ENCODE results near the gene HSPA14. TPM values are rescaled to one million over a fixed set of nuclear protein-coding genes. Genes with fewer than 3 reads are reported as not detected.
"Not testable (repeated sequence)": the region's sequence is repeated elsewhere in the genome, so short reads cannot be mapped to it uniquely, and the experiment has no call there.

Gene HSPA14
- 10 to 100 TPM; 30.3 to 32.4 TPM for total RNA-seq

DNA sequence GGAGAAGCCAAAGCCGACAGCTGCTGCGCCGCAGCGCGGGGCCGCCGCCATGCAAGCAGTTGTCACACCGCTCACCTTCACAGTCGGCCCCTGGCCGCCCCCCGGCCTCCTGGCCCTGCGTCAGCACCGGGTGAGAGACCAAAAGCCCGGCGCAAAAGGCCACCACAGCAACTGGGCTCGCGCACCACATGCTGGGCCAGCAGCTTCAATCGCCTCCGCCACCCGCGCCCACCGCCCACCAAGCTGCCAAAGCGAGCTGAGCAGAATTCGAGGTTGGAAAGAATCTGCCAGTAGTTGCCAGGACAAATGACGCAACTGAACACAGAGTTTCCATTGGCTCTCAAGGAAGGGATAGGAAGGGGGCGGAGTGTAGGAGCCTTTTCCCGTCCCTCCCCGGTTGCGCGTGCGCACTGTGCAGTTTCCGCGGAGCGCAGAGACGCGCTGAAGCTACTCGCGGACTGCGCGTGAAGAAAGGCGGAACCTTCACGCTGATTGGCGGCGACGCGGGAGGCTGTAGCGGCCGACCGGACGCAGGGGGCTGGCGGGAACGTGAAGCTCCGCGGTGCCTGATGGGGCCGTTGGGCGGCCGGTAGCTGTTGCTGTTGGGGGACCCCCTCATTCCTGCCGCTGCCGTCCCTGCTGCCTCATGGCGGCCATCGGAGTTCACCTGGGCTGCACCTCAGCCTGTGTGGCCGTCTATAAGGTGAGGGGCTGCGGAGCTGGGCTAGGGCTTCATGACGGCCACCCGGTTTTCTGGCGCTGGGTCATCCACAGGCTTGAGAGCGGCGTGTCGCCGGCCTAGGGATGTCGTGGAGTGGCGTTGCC lies at the start of gene HSPA14, which contains the start of the genes CDNF and MSANTD7:
Gene HSPA14 (plus strand): TSS at position 550 of the 825 bp plus-strand sequence. CDS start 97 bp downstream, at position 647.
Gene CDNF (minus strand): TSS at position 281 of the 825 bp plus-strand sequence. CDS start 91 bp downstream, at position 190.
Gene MSANTD7 (plus strand): TSS at position 550 of the 825 bp plus-strand sequence. CDS start 3,979 bp downstream, outside the sequence.
- DNase-seq (ENCODE audit: low spot score) (peak; percentile 99), ATAC-seq (peak; percentile 96 to 98)
- no peaks in the 10 kb centered on the region for H3K27me3 Mint-ChIP-seq
- peak within 1 kb of the TSS; percentile 94 for H3K4me3 Mint-ChIP-seq
- H3K27ac Mint-ChIP-seq = peak within 1 kb of the TSS; percentile 91 to 93
- peaks cover 14% of the 10 kb centered on the region for H3K36me3 Mint-ChIP-seq
- H3K4me1 Mint-ChIP-seq (ENCODE audit: low read depth in 2 of 2) = peaks cover 13 to 23% of the 10 kb centered on the region in 2 donors
- H3K9me3 Mint-ChIP-seq = no peaks in the 10 kb centered on the region

- DNase-seq (ENCODE audit: low spot score) (no peak), ATAC-seq (no peak)
- H3K27me3 Mint-ChIP-seq = peaks cover 0 to 2% of the 10 kb centered on the region in 2 donors
- peaks cover 0 to 3% of the 10 kb centered on the region in 2 donors for H3K4me1 Mint-ChIP-seq (ENCODE audit: low read depth in 2 of 2)
- no peak overlapping the region for H3K27ac Mint-ChIP-seq
- no peak overlapping the region for H3K4me3 Mint-ChIP-seq
- no peaks in the 10 kb centered on the region for H3K36me3 Mint-ChIP-seq
- no peaks in the 10 kb centered on the region for H3K9me3 Mint-ChIP-seq
Measured at GRCh38 chr10:14798636-14799035, 39.5 kb upstream of the HSPA14 start.

GRCh38 chr10:14800397-14800796 lies 37.7 kb upstream of the HSPA14 start:
- Mint-ChIP-seq H3K4me1 (ENCODE audit: low read depth in 2 of 2) (peaks cover 0 to 3% of the 10 kb centered on the region in 2 donors), H3K9me3 (no peaks in the 10 kb centered on the region), H3K27ac (no peak overlapping the region), H3K36me3 (no peaks in the 10 kb centered on the region), H3K4me3 (no peak overlapping the region), H3K27me3 (peaks cover 0 to 2% of the 10 kb centered on the region in 2 donors)
- no peak for ATAC-seq
- DNase-seq (ENCODE audit: low spot score) = no peak

- Mint-ChIP-seq H3K9me3 (no peaks in the 10 kb centered on the region), H3K4me3 (no peak overlapping the region), H3K36me3 (no peaks in the 10 kb centered on the region), H3K27me3 (peaks cover 0 to 2% of the 10 kb centered on the region in 2 donors), H3K4me1 (ENCODE audit: low read depth in 2 of 2) (peaks cover 0 to 3% of the 10 kb centered on the region in 2 donors), H3K27ac (no peak overlapping the region)
- ATAC-seq (no peak), DNase-seq (ENCODE audit: low spot score) (no peak)
Measured at GRCh38 chr10:14801723-14802122, 36.4 kb upstream of the HSPA14 start.

GRCh38 chr10:14803827-14804226 lies 34.3 kb upstream of the HSPA14 start:
- Mint-ChIP-seq H3K4me1 (ENCODE audit: low read depth in 2 of 2) (no peaks in the 10 kb centered on the region), H3K36me3 (no peaks in the 10 kb centered on the region), H3K4me3 (no peak overlapping the region), H3K27ac (no peak overlapping the region), H3K27me3 (no peaks in the 10 kb centered on the region), H3K9me3 (no peaks in the 10 kb centered on the region)
- ATAC-seq (no peak), DNase-seq (ENCODE audit: low spot score) (no peak)

DNA sequence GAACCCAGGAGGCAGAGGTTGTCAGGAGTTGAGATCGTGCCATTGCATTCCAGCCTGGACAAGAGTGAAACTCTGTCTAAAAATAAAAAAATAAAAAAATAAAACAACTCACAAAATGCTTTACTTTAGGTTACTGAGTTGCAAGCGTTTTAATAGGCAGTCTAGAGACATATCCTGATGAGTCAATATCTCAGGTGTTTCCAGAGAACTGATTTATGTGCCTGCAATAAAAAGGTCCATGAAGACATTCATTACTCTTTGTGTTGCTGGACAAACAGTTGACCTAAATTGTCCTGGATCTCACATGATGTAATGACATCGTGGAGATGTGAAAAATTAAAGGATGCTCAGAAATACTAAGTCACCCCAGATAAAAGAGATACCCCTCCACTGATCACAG lies 31.8 kb upstream of the HSPA14 start:
- ATAC-seq (no peak), DNase-seq (ENCODE audit: low spot score) (no peak)
- no peaks in the 10 kb centered on the region for H3K27me3 Mint-ChIP-seq
- H3K27ac Mint-ChIP-seq = no peak overlapping the region
- no peaks in the 10 kb centered on the region for H3K9me3 Mint-ChIP-seq
- H3K36me3 Mint-ChIP-seq = no peaks in the 10 kb centered on the region
- H3K4me3 Mint-ChIP-seq = no peak overlapping the region
- no peaks in the 10 kb centered on the region for H3K4me1 Mint-ChIP-seq (ENCODE audit: low read depth in 2 of 2)

DNA sequence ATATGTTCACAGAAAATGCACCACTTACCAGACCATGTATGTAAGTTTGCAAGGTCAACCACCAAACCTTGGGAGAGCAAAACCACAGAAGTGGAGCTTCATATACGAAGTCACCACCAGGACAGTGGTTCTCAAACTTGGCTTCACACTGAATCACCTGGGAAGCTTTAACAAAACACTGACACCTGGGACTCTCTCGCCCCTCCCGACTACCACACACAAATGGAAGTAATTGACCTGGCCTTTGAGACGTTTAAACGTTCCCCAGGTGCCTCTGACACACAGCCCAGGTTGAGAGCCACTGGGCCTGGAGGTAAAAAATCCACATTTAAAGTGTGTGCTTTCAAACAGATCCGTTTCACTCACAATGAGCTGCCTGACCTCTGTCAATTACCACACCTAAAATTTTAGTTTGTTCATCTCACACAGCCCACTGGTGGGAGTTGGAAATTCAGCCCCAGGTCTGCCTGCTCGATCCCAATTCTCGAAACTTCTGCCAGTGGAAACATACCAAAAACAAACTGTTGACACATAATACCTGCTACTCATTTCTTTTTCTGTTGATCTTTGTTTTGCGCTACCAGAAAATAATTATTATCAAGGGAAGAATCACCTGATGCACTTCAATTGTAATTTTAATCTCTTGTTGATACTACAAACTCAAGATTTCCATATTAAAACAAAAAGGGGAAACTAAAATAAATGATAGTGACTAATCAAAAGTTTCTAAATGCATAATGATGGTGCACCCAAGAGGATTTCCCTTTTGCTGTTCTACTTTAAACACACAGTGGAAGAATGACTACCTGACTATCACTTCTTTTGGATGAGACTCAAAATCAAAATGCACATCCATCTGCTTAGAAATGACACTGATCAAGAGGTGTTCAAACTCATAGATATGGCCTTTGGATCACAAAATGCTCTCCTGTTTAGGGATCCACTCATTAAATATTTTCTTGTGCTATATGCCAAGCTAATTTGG lies 26.8 kb upstream of the HSPA14 start:
- no peak for ATAC-seq
- no peaks in the 10 kb centered on the region for H3K36me3 Mint-ChIP-seq
- peaks cover 0 to 4% of the 10 kb centered on the region in 2 donors for H3K4me1 Mint-ChIP-seq (ENCODE audit: low read depth in 2 of 2)
- H3K4me3 Mint-ChIP-seq = no peak overlapping the region
- no peaks in the 10 kb centered on the region for H3K27me3 Mint-ChIP-seq
- peak overlapping the region in 1 of 2 donors; percentile 83 for H3K27ac Mint-ChIP-seq
- DNase-seq (ENCODE audit: low spot score) = no peak
- no peaks in the 10 kb centered on the region for H3K9me3 Mint-ChIP-seq

DNA sequence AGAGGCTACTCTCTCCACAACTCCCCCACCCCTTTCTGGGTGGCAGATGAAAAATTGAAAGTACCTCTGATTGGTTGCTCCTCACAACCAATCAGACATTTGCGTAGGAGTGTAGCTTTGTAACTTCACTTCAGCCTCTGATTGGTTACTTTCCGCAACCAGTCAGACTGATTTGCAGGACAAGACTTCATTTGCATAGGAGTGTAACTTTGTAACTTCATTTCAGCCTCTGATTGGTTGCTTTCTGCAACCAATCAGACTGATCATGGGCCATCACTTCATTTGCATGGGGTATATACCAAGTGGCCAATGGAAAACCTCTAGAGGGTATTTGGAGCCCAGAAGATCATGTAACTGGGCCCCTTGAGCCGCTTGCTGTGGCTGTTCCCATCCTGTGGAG lies 25.8 kb upstream of the HSPA14 start:
- Mint-ChIP-seq H3K36me3 (no peaks in the 10 kb centered on the region), H3K9me3 (no peaks in the 10 kb centered on the region), H3K27ac (peak overlapping the region in 1 of 2 donors; percentile 83), H3K27me3 (no peaks in the 10 kb centered on the region), H3K4me3 (peak overlapping the region; percentile 26), H3K4me1 (ENCODE audit: low read depth in 2 of 2) (peaks cover 0 to 4% of the 10 kb centered on the region in 2 donors)
- ATAC-seq (peak; percentile 59 to 69), DNase-seq (ENCODE audit: low spot score) (no peak)

- Mint-ChIP-seq H3K27ac (peak overlapping the region in 1 of 2 donors; percentile 14), H3K4me3 (no peak overlapping the region), H3K4me1 (ENCODE audit: low read depth in 2 of 2) (peaks cover 0 to 4% of the 10 kb centered on the region in 2 donors), H3K27me3 (no peaks in the 10 kb centered on the region), H3K36me3 (no peaks in the 10 kb centered on the region), H3K9me3 (no peaks in the 10 kb centered on the region)
- ATAC-seq = no peak
- DNase-seq (ENCODE audit: low spot score) = no peak
Measured at GRCh38 chr10:14815681-14816080, 22.4 kb upstream of the HSPA14 start.

DNA sequence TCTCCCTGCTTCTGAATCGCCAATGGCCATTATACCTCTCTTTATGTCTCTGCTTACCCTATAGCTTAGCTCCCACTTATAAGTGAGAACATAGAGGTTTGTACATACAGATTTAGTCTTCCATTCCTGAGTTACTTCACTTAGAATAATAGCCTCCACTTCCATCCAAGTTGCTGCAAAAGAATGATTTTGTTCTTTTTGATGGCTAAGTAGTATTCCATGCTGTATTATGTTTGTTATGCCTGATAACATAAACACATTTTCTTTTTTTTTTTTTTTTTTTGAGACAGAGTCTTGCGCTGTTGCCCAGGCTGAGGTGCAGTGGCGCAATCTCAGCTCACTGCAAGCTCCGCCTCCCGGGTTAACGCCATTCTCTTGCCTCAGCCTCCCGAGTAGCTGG lies 21.4 kb upstream of the HSPA14 start:
- H3K27ac Mint-ChIP-seq; H3K9me3 Mint-ChIP-seq; ATAC-seq; H3K36me3 Mint-ChIP-seq; H3K27me3 Mint-ChIP-seq; H3K4me1 Mint-ChIP-seq (ENCODE audit: low read depth in 2 of 2); DNase-seq (ENCODE audit: low spot score); H3K4me3 Mint-ChIP-seq: not testable (repeated sequence)

DNA sequence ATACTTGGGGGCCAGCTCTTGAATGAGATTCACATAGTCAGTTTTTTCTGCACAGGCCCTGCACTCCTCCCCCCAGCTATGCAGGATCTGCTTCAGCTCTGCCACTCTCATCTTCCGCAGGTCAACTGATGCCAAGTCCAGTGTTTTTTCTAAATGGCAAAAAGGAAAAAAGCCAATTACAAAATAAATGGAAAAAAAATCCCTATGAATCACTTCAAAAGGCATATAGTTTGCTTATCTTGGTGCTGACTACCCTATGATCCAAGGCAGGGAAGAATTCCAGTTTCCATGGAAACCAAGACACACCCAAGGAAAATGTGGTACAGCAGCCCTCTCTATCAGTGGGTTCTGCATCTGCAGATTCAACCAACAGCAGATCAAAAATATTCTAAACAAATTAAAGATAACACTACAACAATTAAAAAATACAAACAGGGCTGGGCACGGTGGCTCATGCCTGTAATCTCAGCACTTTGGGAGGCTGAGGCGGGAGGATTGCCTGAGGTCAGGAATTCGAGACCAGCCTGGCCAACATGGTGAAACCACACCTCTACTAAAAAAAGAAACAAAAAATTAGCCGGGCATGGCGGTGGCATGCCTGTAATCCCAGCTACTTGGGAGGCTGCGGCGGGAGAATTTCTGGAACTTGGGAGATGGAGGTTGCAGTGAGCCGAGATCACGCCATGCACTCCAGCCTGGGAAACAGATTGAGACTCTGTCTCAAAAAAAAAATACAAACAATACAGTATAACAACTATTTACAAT lies 17.9 kb upstream of the HSPA14 start:
- H3K4me1 Mint-ChIP-seq (ENCODE audit: low read depth in 2 of 2) = peaks cover 4 to 6% of the 10 kb centered on the region in 2 donors
- H3K9me3 Mint-ChIP-seq = no peaks in the 10 kb centered on the region
- H3K27ac Mint-ChIP-seq = no peak overlapping the region
- DNase-seq (ENCODE audit: low spot score) (no peak), ATAC-seq (no peak)
- H3K4me3 Mint-ChIP-seq = no peak overlapping the region
- H3K27me3 Mint-ChIP-seq = no peaks in the 10 kb centered on the region
- H3K36me3 Mint-ChIP-seq = no peaks in the 10 kb centered on the region

GRCh38 chr10:14820775-14821154 lies 17.3 kb upstream of the HSPA14 start:
- Mint-ChIP-seq H3K36me3 (no peaks in the 10 kb centered on the region), H3K27ac (no peak overlapping the region), H3K9me3 (no peaks in the 10 kb centered on the region), H3K4me1 (ENCODE audit: low read depth in 2 of 2) (peaks cover 4 to 6% of the 10 kb centered on the region in 2 donors), H3K27me3 (peaks cover 0 to 1% of the 10 kb centered on the region in 2 donors), H3K4me3 (no peak overlapping the region)
- DNase-seq (ENCODE audit: low spot score) (no peak), ATAC-seq (no peak)
